Measurements from ENCODE around the gene FAM13A. TPM values are rescaled to one million over a fixed set of nuclear protein-coding genes. Genes with fewer than 3 reads are reported as not detected.

FAM13A gene
- total and polyA plus RNA-seq, 2 donors (not counting 1 experiment from before 2014, with no cell fraction given) = 0.51 to 2.1 TPM

GRCh38 chr4:88755454-88755853 lies 301.5 kb downstream of the FAM13A start:
- Mint-ChIP-seq H3K4me3 (no peak overlapping the region), H3K27me3 (peaks cover 10% of the 10 kb centered on the region), H3K4me1 (no peaks in the 10 kb centered on the region), H3K27ac (no peak overlapping the region), H3K9me3 (ENCODE audit: insufficient read depth) (no peaks in the 10 kb centered on the region)
- TF ChIP-seq CTCF (IDR thresholded peaks at IDR 0.05) (no peak), EZH2 (IDR thresholded peaks at IDR 0.05; ENCODE audit: borderline replicate concordance, insufficient read depth, low read depth, low read length, poor library complexity, severe bottlenecking) (no peak)
- no peak overlapping the region for H2AFZ ChIP-seq (ENCODE audit: insufficient read depth, low read depth, low read length, poor library complexity, severe bottlenecking)
- H4K20me1 ChIP-seq (ENCODE audit: control insufficient read depth, insufficient read depth, low read length, poor library complexity, severe bottlenecking) = no peaks in the 10 kb centered on the region
- H3K9me3 ChIP-seq (ENCODE audit: control extremely low read depth in 1 of 3, control insufficient read depth in 2 of 3, insufficient read depth in 1 of 3, low read length in 2 of 3) = no peaks in the 10 kb centered on the region
- no peak overlapping the region for H3K4me2 ChIP-seq (replicated peaks; ENCODE audit: low read depth, low read length, poor library complexity, severe bottlenecking)
- H3K27me3 ChIP-seq (replicated peaks in 1 of 4; ENCODE audit: control extremely low read depth in 1 of 4, control insufficient read depth in 3 of 4, insufficient read depth in 4 of 4, low read length in 3 of 4) = no peaks in the 10 kb centered on the region
- ChIA-PET POLR2A (no interaction called here), CTCF (no interaction called here)
- no peak overlapping the region for H3K27ac ChIP-seq (ENCODE audit: low read length in 2 of 2)
- DNase-seq (no peak), ATAC-seq (ENCODE audit: low read depth) (no peak)
- no peaks in the 10 kb centered on the region for H3K36me3 ChIP-seq (replicated peaks in 1 of 2; ENCODE audit: control extremely low read depth in 1 of 2, control insufficient read depth in 1 of 2, extremely low read depth in 1 of 2, insufficient read depth in 2 of 2, low read length in 1 of 2)
- no peaks in the 10 kb centered on the region for H3K4me1 ChIP-seq (ENCODE audit: control insufficient read depth in 2 of 2, insufficient read depth in 2 of 2, low read length in 2 of 2)
- intact Hi-C loops (cut with micrococcal nuclease) = no loop called here
- H3K9ac ChIP-seq (ENCODE audit: low read length) = no peak overlapping the region
- H3K79me2 ChIP-seq (ENCODE audit: control insufficient read depth, insufficient read depth, low read length) = no peaks in the 10 kb centered on the region
- no CpG with 5 or more reads among the region's 1 CpG for WGBS (ENCODE audit: insufficient coverage)
- no peak overlapping the region for H3K4me3 ChIP-seq (ENCODE audit: control extremely low read depth in 1 of 5, extremely low read depth in 1 of 5, insufficient read depth in 1 of 5, low read depth in 2 of 5, low read length in 4 of 5)

GRCh38 chr4:88754796-88755195 lies 302.2 kb downstream of the FAM13A start:
- Mint-ChIP-seq H3K4me3 (no peak overlapping the region), H3K27me3 (peaks cover 10% of the 10 kb centered on the region), H3K27ac (no peak overlapping the region), H3K4me1 (no peaks in the 10 kb centered on the region), H3K9me3 (ENCODE audit: insufficient read depth) (no peaks in the 10 kb centered on the region)
- H3K79me2 ChIP-seq (ENCODE audit: control insufficient read depth, insufficient read depth, low read length) = no peaks in the 10 kb centered on the region
- WGBS (ENCODE audit: insufficient coverage) = no CpG with 5 or more reads among the region's 3 CpGs
- no peak overlapping the region for H3K4me2 ChIP-seq (replicated peaks; ENCODE audit: low read depth, low read length, poor library complexity, severe bottlenecking)
- H3K4me1 ChIP-seq (ENCODE audit: control insufficient read depth in 2 of 2, insufficient read depth in 2 of 2, low read length in 2 of 2) = no peaks in the 10 kb centered on the region
- no peaks in the 10 kb centered on the region for H3K9me3 ChIP-seq (ENCODE audit: control extremely low read depth in 1 of 3, control insufficient read depth in 2 of 3, insufficient read depth in 1 of 3, low read length in 2 of 3)
- H2AFZ ChIP-seq (ENCODE audit: insufficient read depth, low read depth, low read length, poor library complexity, severe bottlenecking) = no peak overlapping the region
- no peaks in the 10 kb centered on the region for H3K27me3 ChIP-seq (replicated peaks in 1 of 4; ENCODE audit: control extremely low read depth in 1 of 4, control insufficient read depth in 3 of 4, insufficient read depth in 4 of 4, low read length in 3 of 4)
- no peak overlapping the region for H3K27ac ChIP-seq (ENCODE audit: low read length in 2 of 2)
- no peak overlapping the region for H3K4me3 ChIP-seq (ENCODE audit: control extremely low read depth in 1 of 5, extremely low read depth in 1 of 5, insufficient read depth in 1 of 5, low read depth in 2 of 5, low read length in 4 of 5)
- no peaks in the 10 kb centered on the region for H4K20me1 ChIP-seq (ENCODE audit: control insufficient read depth, insufficient read depth, low read length, poor library complexity, severe bottlenecking)
- ATAC-seq (ENCODE audit: low read depth) (no peak), DNase-seq (no peak)
- ChIA-PET POLR2A (no interaction called here), CTCF (no interaction called here)
- intact Hi-C loops (cut with micrococcal nuclease) = no loop called here
- H3K9ac ChIP-seq (ENCODE audit: low read length) = no peak overlapping the region
- TF ChIP-seq CTCF (IDR thresholded peaks at IDR 0.05) = no peak
- TF ChIP-seq EZH2 (IDR thresholded peaks at IDR 0.05; ENCODE audit: borderline replicate concordance, insufficient read depth, low read depth, low read length, poor library complexity, severe bottlenecking) = no peak
- H3K36me3 ChIP-seq (replicated peaks in 1 of 2; ENCODE audit: control extremely low read depth in 1 of 2, control insufficient read depth in 1 of 2, extremely low read depth in 1 of 2, insufficient read depth in 2 of 2, low read length in 1 of 2) = no peaks in the 10 kb centered on the region
